HG02943 (cell line): ENCODE data around the gene ATP6V0A4.
"Not testable (repeated sequence)": the region's sequence is repeated elsewhere in the genome, so short reads cannot be mapped to it uniquely, and the experiment has no call there.

Experiments used
- ATAC-seq: cut with Tn5 transposase; IDR thresholded peaks from one replicate; pipeline ENCODE4 v1.9.1; 2021; ENCODE audit warnings: mild to moderate bottlenecking, low read depth, moderate library complexity; ENCODE audit not compliant: unreplicated experiment

Gene ATP6V0A4

DNA sequence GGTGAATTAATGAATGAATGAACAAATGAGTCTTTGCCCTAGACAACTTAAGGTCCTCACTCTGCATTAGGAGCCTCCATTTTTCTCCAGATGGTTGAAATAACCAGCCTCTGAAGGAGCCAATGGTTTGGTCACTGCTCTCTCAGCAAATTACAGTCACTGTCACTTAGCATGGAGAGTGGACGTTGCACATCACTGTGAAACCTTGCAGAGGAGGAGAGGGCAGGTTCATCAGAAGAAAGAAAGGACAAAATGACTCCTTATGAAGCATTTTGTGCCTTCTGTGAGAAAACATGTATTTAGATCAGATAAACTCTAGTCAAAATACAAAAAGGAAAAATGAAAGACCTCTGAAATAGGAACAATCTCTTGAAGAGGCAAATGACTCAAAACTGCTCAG lies 6.6 kb upstream of the ATP6V0A4 start:
- ATAC-seq = no peak

DNA sequence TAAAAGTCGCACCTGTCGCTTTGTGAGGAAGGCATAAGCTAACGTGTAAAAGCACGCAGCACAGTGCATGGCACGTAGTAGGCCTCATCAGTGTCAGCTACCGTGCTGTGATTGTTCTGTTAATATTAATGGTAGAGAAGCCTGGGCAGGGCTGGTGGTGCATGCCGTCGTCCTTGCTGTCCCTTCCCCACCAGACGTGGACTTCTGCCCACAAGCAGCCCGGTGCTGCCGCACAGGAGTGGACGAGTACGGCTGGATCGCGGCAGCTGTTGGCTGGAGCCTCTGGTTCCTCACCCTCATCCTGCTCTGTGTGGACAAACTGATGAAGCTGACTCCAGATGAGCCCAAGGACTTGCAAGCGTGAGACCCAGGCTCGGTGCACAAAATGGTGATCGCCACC lies 4.7 kb upstream of the ATP6V0A4 start:
- ATAC-seq = no peak

DNA sequence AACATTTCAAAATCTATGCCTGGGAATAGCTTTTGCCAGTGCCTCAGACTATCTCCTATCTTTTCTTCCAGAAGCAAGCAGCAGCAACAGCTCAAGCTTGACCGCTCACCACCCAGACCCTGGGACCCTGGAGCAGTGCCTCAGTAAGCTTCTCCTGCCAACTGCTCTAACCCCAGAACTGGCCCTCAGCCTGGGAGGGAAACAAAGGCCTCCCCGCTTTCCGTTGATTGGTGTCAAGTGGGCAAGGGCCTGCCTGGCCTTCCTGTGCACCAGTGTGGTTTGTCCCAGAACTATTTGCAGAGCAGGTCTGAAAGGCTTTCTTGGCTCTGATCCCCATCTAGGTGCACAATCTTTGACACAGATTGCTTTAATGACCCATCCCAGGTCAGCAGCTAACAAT lies 3.3 kb upstream of the ATP6V0A4 start:
- no peak for ATAC-seq

DNA sequence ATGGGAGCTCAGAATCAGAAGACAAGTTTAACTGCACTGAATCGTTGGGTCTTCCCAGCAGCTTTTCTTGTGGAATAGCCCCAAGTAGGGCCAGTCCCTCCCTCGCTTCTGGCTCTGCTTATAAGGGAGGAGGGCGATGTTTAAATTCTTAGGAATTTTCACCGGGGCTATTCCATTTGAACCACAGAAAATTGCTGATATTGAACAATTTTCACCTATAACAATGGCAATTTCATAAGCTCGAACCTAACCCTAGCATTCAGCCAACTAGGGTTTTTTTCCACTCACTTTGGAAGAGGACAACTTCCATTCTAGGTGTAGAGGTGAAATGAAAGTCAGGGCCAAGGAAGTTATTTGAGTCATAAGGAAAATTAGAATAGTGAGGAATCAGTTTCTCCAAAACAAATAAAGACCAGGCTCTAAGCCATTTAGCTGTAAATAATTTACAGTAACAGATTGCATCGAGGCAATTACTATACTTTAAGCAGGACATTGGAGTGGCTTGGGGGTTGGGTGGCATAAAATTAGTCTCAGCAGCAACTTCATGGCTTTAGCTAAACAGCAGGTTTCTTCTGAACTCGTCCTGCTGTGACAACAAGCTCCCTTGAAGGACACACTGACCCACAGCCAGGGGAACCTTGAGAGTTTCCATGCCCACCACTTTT lies 1.5 kb upstream of the ATP6V0A4 start:
- no peak for ATAC-seq

DNA sequence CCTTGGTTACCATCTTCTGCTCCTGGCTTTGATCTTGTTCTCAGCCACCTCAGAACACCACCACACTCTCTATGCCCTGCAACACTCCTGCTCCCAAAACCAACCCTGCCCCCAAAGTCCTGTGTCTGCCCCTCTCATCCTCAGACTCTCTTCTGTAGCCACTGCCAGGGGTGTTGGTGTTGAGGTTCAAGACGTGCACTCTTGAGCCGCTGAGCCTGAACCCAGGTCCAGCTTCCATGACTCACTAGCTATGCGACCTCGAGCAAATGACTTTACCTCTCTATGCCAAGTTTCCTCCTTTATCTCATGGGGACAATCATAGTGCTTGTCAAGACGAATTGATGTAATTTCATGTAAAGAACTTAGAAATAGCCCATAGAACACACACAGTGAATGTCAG lies 840 bp upstream of the ATP6V0A4 start:
- no peak for ATAC-seq

DNA sequence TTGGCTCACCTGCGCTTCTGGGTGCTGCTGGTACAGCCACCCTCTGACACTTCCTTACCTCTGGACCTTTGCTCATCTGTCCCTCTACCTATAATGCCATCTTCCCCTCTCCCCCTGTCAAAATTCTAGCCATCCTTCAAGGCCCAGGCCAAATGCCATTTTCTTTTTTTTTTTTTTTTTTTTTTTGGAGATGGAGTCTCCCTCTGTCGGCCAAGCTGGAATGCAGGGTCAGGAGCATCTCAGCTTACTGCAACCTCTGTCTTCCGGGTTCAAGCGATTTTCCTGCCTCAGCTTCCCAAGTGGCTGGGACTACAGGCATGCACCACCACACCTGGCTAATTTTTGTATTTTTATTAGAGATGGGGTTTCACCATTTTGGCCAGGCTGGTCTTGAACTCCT lies 950 bp downstream of the ATP6V0A4 start:
- ATAC-seq = not testable (repeated sequence)

DNA sequence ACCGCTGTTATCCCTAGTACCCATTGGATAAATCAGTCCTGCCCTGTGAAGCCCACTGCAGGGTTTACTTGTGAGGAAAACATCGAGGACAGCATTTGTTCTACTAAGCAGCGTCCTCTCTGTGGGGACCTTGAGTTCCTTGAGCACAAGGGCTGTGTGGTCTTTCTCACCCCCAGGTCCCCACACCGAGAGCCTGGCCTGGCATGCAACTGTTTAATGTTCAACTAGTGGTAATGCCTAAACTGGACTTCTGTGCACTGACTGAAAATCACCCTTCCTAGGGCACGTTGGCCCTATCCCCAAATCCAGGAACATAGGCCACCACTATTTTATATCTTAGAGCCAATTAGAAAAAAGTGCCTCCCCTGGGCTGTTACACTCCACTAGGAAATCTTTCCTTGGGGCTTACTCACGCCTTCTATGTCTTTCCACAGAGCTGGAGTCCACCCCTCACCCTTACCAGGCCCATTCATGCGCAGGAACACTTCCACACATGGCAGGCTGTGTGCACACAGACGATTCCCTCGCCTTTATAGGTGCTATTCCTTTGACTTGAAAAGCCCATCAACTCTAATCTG lies 1.9 kb downstream of the ATP6V0A4 start:
- no peak for ATAC-seq

DNA sequence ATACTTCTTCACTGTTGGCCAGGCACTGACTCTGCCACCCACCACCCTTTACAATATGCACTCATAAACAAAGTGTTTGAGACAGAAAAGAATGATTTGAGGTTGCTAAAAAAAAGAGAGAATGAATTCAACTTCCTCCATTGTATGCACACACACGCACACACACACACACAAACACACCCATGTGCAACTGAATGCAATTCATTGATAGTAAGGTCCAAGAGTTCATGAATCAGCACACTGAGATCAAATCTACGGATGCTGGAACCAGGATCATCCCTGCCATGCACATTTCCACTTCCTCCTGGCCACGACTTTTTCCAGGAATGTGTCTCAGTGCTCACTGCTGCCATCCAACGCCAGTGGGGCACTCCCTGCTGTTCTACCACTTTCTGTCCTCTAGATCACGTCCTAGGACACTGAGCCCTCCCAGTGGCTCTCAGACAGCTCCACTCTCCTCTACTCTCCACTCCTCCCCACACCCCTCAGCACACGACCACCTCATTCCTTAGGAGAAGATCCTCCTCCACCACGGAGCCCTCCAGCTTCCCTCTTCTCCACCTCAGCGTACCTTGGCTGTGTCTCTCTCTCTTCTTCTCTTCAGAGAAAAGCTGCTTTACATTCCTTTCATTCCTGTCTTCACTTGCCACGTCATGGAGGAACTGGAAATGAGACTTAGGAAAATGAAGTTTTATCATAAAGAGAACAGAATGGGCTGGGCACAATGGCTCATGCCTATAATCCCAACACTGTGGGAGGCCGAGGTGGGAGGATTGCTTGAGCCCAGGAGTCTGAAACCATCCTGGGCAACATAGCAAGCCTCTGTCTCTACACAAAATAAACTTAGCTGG lies 12.2 kb downstream of the ATP6V0A4 start:
- no peak for ATAC-seq

DNA sequence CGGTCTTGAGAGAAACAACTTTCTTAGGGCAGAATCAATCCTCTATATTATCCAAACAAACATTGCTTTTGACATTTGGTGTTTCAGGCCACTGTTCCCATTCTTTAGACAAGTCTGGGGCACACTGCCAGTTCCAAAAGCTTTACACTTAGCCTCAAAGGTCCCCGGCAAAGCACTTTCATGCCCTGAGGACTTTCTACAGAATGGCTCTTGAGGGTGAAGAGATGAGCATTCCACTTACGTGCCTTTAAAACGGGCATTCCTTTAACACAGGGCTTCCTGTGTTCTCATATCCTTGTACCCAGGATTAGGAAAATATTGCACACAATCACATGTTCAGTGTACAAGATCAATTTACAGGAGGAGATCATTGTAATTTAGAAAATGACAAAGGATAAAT lies 13.3 kb downstream of the ATP6V0A4 start:
- no peak for ATAC-seq

DNA sequence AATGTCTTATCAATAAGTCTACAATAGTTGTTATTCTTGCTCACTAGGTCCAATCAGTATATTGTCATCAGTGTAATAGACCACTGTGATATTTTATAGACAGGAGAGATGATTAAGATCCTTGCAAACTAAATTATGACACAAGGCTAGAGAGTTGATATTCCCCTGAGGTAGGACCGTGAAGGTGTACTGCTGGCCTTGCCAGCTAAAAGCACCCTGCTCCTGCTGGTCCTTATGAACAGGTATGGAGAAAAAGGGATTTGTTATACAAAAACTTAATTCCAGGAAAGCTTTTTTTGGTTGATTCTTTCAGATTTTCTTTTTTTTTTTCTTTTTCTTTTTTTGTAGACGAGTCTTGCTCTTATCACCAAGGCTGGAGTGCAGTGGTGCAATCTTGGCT lies 17.0 kb downstream of the ATP6V0A4 start:
- ATAC-seq = no peak

DNA sequence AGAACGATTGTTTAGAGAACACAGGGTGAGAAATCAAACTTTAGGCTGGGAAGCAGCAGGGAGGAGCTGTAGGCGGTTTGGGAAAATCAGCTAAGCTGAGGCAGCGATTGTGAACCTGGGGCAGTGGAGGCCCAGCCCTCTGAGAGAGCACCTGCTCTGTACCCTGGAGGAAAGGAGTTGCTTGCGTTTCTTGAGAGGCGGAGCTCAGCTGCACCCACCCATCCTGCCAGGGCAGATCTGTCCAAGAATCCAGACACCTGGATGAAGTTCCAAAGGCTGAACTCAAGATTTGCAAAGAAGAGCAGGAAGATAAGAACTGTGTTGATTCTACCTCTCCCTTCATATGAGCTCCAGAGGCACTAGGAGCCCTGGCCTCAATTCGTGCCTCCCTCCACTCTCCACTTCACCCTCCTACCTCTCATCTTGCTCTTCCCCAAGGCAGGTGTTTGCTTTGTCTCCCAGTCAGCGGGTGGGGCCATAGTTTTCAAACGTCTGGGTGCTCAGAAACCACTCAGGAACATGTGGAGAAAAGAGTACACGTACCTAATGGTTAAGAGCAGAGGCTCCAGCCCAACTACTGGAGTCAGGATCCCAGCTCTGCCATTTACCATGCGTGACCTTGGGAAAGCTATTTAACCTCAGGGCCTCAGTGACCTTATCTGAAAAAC lies 21.7 kb downstream of the ATP6V0A4 start:
- ATAC-seq = no peak

DNA sequence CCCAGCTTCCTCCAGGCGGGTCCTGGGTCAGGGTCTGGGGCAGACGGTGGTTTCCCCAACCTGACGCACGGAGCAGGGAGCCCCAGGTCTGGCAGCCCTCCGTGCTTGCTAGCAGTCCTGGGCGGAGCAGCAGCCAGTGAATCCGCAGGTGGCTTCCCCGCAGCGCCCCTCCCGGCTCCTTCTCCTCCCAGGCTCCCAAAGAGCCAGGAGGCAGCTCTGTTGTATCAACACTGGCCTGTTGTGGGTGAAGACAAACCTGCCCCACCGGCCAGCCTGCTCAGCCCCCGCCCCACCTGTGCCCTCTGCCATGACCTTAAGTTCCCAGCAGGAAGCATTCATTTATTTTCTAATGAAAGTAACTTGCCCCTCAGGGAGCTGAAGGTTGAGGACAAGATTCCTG lies 24.2 kb downstream of the ATP6V0A4 start:
- no peak for ATAC-seq

DNA sequence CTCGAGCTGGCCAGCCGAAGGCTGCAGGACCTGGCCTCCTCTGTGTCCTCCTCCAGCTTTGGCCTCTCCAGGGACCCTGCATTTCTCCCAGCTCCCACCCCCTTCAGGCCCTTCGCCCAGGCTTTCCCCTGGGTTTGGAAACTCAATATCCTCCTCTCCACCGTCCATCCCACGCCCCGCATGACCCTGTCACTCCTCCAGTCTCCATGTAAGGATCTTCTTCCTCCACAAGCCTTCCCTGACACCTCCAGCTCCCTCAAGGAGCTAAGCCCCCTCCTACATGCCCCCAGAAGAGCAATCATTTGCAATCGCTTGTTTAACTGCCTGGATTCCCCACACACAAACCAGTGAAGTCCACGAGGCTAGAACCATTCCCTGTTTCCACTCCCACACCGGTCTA lies 24.8 kb downstream of the ATP6V0A4 start:
- ATAC-seq = no peak

DNA sequence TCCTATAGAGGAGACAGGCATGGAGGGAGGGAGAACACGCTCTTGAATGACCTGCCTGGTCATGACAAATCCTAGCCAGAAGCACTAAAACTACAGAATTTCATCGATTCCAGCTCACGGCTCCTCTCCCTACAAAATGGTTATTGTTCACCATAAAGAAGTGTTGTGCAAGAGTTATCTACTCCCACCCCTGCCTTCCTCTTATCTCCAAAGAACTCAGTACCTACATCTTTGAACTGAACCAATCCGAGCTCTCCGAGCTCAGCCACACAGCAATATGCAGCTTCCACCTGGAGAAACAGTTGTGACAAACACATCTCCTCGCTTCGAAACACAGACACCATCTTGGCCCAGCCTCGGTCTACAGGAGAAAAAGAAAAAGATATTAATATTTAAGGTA lies 27.1 kb downstream of the ATP6V0A4 start:
- ATAC-seq = no peak

DNA sequence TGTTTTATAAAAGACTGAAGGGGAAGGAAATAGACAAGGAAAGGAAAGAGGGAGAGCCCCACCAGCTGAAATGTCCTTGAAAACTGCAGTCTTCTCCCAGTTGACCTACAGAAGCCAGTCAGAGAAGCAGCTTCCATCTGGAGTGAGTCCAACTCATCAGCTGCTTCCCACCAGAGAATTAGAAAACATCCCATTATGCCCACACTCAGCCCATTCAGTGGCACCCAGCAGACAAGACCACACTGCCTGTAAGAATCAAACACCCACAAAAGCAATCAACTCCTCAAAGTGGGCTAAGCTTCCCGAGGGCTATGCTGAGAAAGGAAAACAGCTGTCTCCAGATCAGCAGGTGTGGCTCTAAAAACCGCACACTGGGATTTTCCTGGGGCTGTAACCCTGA lies 29.8 kb downstream of the ATP6V0A4 start:
- no peak for ATAC-seq

DNA sequence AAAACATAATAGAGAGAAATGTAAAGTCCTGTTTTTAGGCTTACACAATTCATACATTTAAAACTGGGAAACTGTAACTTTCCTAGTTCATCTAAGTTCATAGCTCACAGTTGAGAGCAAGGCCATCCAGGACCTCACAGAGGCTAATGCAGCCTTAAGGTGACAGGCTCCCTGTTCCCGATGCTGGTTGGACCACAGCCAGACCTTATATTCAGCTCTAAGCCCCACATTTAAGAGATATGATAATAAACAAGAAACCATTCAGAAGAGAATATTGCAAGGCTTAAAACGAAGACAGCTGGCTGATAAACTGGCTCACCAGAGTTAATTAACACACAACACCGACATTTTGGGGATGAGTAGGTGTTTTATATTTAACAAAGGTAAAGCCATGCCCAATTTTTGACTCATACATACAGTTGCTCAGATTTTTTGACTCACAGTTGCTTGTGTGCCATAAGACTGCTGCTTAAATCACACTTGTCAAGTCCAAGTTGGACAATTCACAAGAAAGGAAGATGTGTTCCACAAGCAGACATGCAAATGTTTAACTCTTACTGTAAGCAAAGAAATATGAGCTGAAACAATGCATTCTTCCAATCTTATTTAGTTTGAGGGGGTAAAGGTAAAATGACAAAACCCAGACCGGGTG lies 41.3 kb downstream of the ATP6V0A4 start:
- no peak for ATAC-seq

DNA sequence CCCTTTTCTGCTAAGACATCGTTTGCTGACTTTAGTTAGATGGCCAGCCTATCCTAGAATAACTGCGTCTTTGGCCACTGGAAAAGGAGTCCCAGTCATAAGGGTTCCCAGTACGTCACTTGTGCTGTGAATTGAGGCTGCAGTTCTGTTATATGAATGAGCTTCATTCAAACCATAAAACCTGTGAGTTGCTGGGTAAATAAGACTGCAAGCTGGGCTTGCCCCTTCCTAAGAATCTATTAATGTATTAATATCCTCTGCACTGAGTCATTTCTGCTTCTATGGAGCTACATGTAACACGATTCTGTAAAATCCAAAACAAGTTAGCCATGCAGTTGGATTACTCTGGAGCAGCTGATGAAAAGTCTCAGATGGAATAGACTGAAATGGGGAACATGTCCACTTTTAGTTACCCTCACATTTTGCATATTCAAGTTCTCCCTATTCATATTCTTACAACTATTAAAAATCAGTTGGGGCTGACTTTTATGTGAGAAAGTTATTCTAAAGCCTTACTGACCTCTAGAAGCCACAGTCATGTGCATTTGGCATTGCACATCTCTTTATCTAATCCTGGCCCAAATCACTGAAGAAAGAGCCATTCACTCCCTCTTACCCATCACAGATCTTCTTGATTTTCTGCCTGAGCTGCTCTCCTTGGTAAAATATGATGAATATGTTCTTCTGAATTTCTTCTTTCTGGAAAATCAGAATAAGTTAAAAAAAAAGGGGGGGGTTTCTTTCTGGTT lies 42.0 kb downstream of the ATP6V0A4 start:
- no peak for ATAC-seq

DNA sequence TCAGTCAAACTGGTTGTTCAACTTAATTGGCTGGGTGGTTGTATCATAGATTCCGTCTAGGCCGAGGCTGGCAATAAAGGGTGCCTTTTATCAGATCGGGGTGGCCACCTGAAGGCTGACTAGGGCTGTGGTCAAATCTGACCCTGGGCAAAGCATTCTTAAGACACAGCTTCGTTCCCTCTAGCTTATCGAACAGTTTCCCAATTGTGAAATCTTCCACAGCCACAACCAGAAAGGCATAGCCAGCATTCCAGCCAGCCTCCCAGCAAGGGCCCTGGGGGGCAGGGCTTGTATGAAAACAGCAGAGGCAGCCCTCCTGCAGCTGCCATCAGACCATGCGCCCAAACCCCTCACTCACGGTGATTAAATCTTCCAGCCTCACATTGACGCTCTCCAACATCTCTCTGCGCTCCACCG lies 42.7 kb downstream of the ATP6V0A4 start:
- ATAC-seq = no peak

DNA sequence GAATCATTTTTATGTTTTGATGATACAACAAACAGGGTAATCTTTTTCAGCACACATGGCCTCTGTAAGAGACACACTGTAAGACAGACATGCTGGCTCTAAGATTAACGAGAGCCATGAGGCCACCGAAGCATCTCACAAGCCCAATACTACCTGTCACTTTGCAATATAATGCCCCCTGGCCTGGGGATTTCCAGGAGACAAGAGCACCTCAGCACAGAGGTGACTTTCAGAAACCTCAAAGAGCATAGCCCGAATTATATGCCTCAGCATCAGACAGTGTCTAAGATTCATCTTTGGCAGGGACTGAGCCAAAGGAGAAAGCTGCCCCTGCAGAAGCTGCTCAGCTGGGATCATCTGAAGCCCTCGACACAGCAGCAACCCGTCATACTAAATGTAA lies 44.4 kb downstream of the ATP6V0A4 start:
- no peak for ATAC-seq

DNA sequence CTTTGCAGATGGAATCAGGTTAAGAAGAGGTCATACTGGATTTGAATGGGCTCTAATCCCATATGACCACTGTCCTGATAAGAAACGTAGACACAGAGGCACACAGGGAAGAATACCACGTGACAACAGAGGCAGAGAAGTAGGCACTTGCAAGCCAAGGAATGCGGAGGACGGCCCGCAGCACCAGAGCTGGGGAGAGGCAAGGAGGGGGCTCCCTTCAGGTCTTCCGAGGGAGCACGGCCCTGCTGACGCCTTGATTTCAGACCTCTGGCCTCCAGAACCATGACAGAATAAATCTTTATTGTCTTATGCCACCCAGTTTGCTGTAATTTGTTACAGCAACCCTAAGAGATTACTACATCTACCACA lies 44.9 kb downstream of the ATP6V0A4 start:
- no peak for ATAC-seq
